Bone marrow (tissue), 2 donors: ENCODE measurements around the gene KDM1A.
"Not testable (repeated sequence)": the region's sequence is repeated elsewhere in the genome, so short reads cannot be mapped to it uniquely, and the experiment has no call there.

ENCODE experiments used
- DNase-seq, 2 donors: peaks; one replicate each; lab custom pipeline; 2025; lab: John Stamatoyannopoulos, UW

Gene KDM1A

GRCh38 chr1:23019094-23019862 is at the start of gene KDM1A:
Gene KDM1A, plus strand, starts transcription at chr1:23019468. Its CDS starts 129 bp downstream, at chr1:23019597.
- DNase-seq = peak; percentile 85 to 86

- DNase-seq = no peak
Observed at GRCh38 chr1:22970096-22970495, 49.2 kb upstream of the KDM1A start.

GRCh38 chr1:22971161-22971560 is 48.1 kb upstream of the KDM1A start:
- DNase-seq = no peak

DNA sequence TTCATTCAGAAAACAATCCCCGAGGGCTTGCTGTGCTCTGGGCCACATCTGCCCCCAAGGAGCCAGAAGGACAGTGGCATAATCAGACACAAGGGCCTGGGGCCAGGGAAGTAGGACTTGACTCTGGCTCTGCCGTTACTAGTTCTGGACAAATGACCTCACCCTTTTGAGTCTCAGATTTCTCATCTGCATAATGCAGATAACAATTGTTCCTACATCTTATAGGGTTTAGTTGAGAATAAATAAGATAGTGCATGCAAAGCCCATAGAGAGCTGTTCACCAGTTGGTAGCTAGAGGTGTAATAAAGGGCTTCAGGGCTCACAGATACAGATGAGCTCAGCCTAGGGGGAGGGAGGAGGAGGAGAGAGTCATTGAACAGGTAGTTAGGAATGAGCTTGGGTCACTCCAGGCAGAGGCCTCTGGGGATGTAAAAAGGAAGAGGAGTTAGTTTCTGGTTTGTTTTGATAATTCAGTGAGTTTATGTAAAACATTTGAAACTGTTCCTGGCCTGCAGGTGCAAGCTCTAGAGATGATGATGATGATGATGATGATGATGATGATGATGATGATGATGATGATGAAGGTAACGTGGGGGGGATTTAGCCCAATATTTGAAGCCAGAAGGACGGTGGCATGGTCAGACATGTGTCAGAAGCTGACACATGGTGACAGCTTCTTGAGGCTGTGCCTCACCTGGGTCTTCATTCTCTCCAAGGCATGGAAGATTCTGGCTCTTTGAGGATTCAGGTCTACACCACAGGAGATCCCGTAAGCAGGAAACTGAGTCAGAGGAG is 47.5 kb upstream of the KDM1A start:
- no peak for DNase-seq

GRCh38 chr1:22972760-22973159 is 46.5 kb upstream of the KDM1A start, which contains the start of gene LACTBL1:
Gene LACTBL1, minus strand, starts transcription at chr1:22972866. Its CDS starts 550 bp downstream, at chr1:22972316.
- no peak for DNase-seq

DNA sequence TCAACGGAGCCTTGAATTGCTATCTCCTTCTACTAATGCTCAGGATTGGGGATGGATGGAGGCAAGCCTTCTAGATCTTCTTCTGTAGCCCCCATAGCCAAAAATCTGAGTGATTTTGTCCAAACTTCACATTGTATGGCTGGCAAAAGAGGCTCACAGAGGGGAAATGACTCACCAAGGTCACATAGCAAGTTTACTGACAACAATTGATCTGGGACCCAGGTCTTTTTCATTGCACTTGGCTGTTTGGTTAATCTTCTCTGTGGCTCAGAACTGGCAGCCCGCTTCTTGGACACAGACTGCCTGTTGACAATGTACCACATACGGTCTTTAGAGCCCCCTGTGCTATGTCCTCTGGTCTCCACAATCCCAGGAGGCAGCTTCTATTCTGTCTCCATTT is 43.6 kb upstream of the KDM1A start:
- no peak for DNase-seq

- DNase-seq = no peak
Observed at GRCh38 chr1:22976127-22976460, 43.2 kb upstream of the KDM1A start.

DNA sequence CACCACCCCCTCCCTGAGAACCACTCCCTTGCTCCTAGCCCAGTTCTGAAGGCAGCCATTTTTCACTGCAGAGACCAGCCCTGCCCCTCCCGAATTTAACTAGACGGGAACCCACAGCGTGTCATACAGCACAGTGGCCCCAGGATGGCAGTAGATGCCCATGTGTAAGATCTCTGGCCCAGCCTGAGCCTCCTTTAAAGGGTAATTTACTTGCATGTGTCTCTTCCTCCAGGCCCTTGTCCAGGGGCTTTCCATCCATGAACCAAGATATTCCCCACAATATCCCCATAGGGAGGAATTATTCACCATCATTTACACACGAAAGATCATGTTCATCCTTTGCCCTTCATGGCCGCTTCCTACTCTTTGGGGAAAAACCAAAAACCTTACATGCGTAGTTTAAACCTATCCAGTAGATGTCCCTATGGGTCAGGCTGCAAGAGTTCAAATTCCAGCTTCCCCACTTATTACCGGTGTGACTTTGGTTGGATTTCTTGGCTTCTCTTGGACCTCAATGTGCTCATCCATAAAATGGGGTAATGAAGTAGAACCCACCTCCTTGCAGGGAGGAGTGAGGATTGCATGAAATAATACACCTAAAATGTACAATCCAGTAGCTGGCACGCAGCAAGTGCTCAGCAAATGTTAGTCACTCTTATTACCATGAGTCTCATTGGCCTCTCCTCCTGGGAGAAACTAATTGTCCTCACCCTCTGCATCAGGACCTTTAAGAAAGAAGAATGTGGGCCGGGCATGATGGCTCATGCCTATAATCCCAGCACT is 42.6 kb upstream of the KDM1A start:
- DNase-seq = peak; percentile 10 to 60

GRCh38 chr1:22978299-22978698 is 41.0 kb upstream of the KDM1A start:
- DNase-seq = no peak

GRCh38 chr1:22980471-22980790 is 38.8 kb upstream of the KDM1A start:
- DNase-seq = not testable (repeated sequence)

GRCh38 chr1:22983944-22984343 is 35.3 kb upstream of the KDM1A start:
- DNase-seq = no peak

DNA sequence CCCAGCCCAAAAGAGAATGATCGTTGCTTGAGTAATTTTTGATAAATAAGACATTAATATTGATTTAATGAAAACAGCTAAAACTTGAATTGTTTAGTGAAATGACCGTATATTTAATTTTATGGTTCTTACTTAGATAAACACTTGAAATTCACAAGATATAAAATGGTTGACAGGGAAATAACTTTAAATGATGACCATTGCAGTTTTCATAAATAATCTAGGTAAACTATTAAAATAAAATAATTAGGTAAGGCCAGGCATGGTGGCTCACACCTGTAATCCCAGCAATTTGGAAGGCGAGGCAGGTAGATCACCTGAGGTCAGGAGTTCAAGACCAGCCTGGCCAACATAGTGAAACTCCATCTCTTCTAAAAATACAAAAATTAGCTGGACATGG is 26.9 kb upstream of the KDM1A start:
- DNase-seq = not testable (repeated sequence)

DNA sequence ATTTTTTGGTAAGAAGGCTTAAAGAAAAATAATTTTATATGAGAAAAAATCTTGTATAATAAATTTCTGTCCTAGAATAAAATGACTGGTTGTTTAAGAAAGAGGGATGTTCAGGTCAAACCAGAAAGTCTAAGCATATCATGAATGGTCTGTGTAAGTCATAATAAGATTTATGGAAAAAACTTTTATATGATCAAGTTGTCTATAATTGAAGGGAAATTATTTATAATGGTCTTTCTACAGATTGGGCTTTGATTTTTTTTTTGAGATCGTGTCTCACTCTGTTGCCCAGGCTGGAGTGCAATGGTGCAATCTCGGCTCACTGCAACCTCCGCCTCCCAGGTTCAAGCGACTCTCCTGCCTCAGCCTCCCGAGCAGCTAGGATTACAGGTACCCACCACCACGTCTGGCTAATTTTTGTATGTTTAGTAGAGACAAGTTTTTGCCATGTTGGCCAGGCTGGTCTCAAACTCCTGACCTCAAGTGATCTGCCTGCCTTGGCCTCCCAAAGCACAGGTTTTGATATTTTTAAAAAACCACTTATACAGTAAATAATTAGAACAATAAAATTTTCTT is 26.0 kb upstream of the KDM1A start:
- DNase-seq = not testable (repeated sequence)

- no peak for DNase-seq
Observed at GRCh38 chr1:22995774-22996173, 23.5 kb upstream of the KDM1A start.

GRCh38 chr1:22997528-22997927 is 21.7 kb upstream of the KDM1A start:
- not testable (repeated sequence) for DNase-seq

DNA sequence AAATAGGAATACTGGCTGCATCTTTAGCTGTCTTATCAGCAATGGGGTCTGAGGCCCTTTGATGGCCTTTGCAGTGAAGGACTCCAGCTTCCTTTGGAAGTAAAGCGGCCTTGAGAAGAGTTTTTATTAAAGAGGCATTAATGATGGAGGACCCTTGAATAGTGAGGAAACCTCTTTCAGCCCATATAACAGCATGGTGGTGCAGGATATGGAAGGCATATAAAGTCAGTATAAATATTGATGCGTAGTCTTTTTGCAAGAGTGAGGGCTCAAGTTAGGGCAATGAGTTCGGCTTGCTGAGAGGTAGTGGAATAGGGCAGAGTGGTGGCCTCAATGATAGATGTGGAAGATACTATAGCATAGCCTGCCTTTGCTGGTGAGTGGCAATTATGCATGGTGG is 19.1 kb upstream of the KDM1A start:
- not testable (repeated sequence) for DNase-seq

- not testable (repeated sequence) for DNase-seq
Observed at GRCh38 chr1:23002218-23002617, 17.1 kb upstream of the KDM1A start.

GRCh38 chr1:23004112-23004511 is 15.2 kb upstream of the KDM1A start:
- no peak for DNase-seq

DNA sequence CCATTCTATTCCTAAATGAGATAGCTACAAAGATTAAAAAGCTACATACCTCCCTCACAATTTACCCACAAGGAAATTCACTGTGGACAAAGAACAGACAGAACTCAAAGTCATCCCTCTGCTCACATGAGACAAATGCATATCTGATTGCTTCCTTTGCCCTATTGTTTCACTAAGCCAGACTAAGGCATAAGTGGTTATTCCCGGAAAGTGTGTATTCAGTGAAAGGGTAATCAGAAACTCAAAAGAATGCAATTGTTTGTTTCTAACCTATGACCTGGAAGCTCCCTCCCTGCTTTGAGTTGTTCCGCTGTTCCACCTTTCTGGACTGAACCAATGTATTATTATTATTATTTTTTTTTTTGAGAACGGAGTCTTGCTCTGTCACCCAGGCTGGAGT is 14.5 kb upstream of the KDM1A start:
- not testable (repeated sequence) for DNase-seq

DNA sequence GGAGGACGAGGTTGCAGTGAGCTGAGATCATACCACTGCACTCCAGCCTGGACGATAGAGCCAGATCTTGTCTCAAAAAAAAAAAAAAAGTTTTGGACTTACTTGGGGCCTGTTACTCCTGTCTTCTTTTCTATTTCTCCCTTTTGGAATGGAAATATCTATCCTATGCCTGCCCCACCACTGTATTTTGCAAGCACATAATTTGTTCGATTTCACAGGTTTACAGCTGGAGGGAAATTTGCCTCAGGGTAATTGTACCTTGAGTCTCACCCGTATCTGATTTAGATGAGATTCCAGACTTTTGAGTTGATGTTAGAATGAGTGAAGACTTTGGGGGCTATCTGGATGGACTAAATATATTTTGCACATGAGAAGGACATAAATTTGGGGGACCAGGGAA is 12.2 kb upstream of the KDM1A start:
- DNase-seq = no peak

DNA sequence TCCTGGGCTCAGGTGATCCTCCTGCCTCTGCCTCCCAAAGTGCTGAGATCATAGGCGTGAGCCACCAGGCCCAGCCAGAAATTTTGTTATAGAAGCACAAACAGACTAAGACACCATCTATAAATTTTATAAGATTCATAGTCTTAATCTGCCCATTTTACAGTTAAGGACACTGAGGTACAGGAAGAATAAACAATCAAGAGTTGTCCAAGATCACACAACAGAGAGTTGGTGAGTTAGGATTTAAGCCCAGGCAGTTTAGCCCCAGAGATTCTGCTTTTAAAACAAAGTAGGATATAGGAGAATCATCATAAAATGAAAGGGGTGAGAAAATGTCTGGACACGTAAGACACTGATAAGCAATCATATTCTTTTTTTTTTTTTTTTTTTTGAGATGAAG is 10.4 kb upstream of the KDM1A start:
- no peak for DNase-seq

- DNase-seq = not testable (repeated sequence)
Observed at GRCh38 chr1:23010025-23010424, 9.2 kb upstream of the KDM1A start.
